Measurements from ENCODE around the gene INAFM1. TPM values are rescaled to one million over a fixed set of nuclear protein-coding genes. Genes with fewer than 3 reads are reported as not detected.
"Not testable (repeated sequence)": the region's sequence is repeated elsewhere in the genome, so short reads cannot be mapped to it uniquely, and the experiment has no call there.

INAFM1 gene
- total RNA-seq, 1 donor from 2014 or later, result 4.8 TPM

- peak; percentile 74 for DNase-seq
Measured at GRCh38 chr19:47240996-47241918, 33.4 kb upstream of the INAFM1 start.

GRCh38 chr19:47241919-47242577 is 32.6 kb upstream of the INAFM1 start:
- DNase-seq, result no peak

GRCh38 chr19:47243364-47243775 is 31.3 kb upstream of the INAFM1 start:
- no peak for DNase-seq

GRCh38 chr19:47243776-47244547 is 30.7 kb upstream of the INAFM1 start:
- DNase-seq, result peak; percentile 94

- peak; percentile 87 for DNase-seq
Measured at GRCh38 chr19:47247308-47247990, 27.2 kb upstream of the INAFM1 start.

GRCh38 chr19:47253016-47253415 is 21.7 kb upstream of the INAFM1 start:
- not testable (repeated sequence) for DNase-seq

- DNase-seq, result no peak
Measured at GRCh38 chr19:47253467-47253881, 21.2 kb upstream of the INAFM1 start.

- no peak for DNase-seq
Measured at GRCh38 chr19:47253970-47254369, 20.7 kb upstream of the INAFM1 start.

- DNase-seq, result peak; percentile 98
Measured at GRCh38 chr19:47255879-47256692, 18.6 kb upstream of the INAFM1 start, which contains the start of gene CCDC9. TSS of gene CCDC9 (plus strand) at chr19:47256525. CDS start at chr19:47258401, 1,876 bp downstream.

GRCh38 chr19:47256693-47257410 is 17.8 kb upstream of the INAFM1 start:
- peak; percentile 100 for DNase-seq

GRCh38 chr19:47257411-47258169 is 17.1 kb upstream of the INAFM1 start:
- no peak for DNase-seq

GRCh38 chr19:47258434-47258833 is 16.3 kb upstream of the INAFM1 start:
- no peak for DNase-seq

- no peak for DNase-seq
Measured at GRCh38 chr19:47258895-47259555, 15.7 kb upstream of the INAFM1 start.

- DNase-seq, result no peak
Measured at GRCh38 chr19:47260476-47260875, 14.2 kb upstream of the INAFM1 start.

- DNase-seq, result not testable (repeated sequence)
Measured at GRCh38 chr19:47261946-47262793, 12.5 kb upstream of the INAFM1 start.

GRCh38 chr19:47264629-47265028 is 10.1 kb upstream of the INAFM1 start:
- no peak for DNase-seq

GRCh38 chr19:47266401-47266941 is 8.2 kb upstream of the INAFM1 start:
- DNase-seq, result no peak

- peak; percentile 41 for DNase-seq
Measured at GRCh38 chr19:47267350-47267759, 7.3 kb upstream of the INAFM1 start.
